TTC549 (cell line): ENCODE measurements around the gene GCH1.
"Not testable (repeated sequence)": the region's sequence is repeated elsewhere in the genome, so short reads cannot be mapped to it uniquely, and the experiment has no call there.

Source experiments
- FAIRE-seq: peaks from 2 replicates; lab custom pipeline; 2012; peaks lifted over from hg19 to GRCh38; lab: Jason Lieb, UNC

GCH1 gene

GRCh38 chr14:54818201-54819133 lies 84.2 kb downstream of the GCH1 start:
- FAIRE-seq: no peak

- no peak for FAIRE-seq
These were observed 85.1 kb downstream of the GCH1 start for GRCh38 chr14:54817506-54817905.

GRCh38 chr14:54816450-54816849 lies 86.2 kb downstream of the GCH1 start:
- FAIRE-seq: no peak

GRCh38 chr14:54815515-54815914 lies 87.1 kb downstream of the GCH1 start:
- no peak for FAIRE-seq

- FAIRE-seq: no peak
These were observed 87.6 kb downstream of the GCH1 start for GRCh38 chr14:54815016-54815415.

GRCh38 chr14:54814076-54814475 lies 88.5 kb downstream of the GCH1 start:
- no peak for FAIRE-seq

- no peak for FAIRE-seq
These were observed 89.5 kb downstream of the GCH1 start for GRCh38 chr14:54813081-54813480.

GRCh38 chr14:54812617-54813016 lies 90.0 kb downstream of the GCH1 start:
- FAIRE-seq: no peak

- FAIRE-seq: no peak
These were observed 92.9 kb downstream of the GCH1 start for GRCh38 chr14:54809767-54810166.

- FAIRE-seq: no peak
These were observed 94.1 kb downstream of the GCH1 start for GRCh38 chr14:54808326-54809161.

GRCh38 chr14:54807881-54808280 lies 94.7 kb downstream of the GCH1 start:
- no peak for FAIRE-seq

GRCh38 chr14:54807428-54807827 lies 95.2 kb downstream of the GCH1 start:
- FAIRE-seq: no peak

- FAIRE-seq: no peak
These were observed 96.0 kb downstream of the GCH1 start for GRCh38 chr14:54806616-54807015.

- FAIRE-seq: no peak
These were observed 96.9 kb downstream of the GCH1 start for GRCh38 chr14:54805445-54806322.

GRCh38 chr14:54805070-54805444 lies 97.6 kb downstream of the GCH1 start:
- no peak for FAIRE-seq

- no peak for FAIRE-seq
These were observed 98.0 kb downstream of the GCH1 start for GRCh38 chr14:54804538-54805041.

- FAIRE-seq: no peak
These were observed 98.6 kb downstream of the GCH1 start for GRCh38 chr14:54803926-54804537.

- FAIRE-seq: no peak
These were observed 99.2 kb downstream of the GCH1 start for GRCh38 chr14:54803396-54803795.

- not testable (repeated sequence) for FAIRE-seq
These were observed 101.1 kb downstream of the GCH1 start for GRCh38 chr14:54801482-54801881.

- no peak for FAIRE-seq
These were observed 104.0 kb downstream of the GCH1 start for GRCh38 chr14:54798465-54799124.

GRCh38 chr14:54797986-54798385 lies 104.6 kb downstream of the GCH1 start:
- no peak for FAIRE-seq
